Muscle of leg (tissue), 16 donors: ENCODE data around the gene ABHD13. TPM values are rescaled to one million over a fixed set of nuclear protein-coding genes. Genes with fewer than 3 reads are reported as not detected.

Experiments
- DNase-seq: peaks from one replicate; pipeline ENCODE4 v3.0.0; 2013
- H3K27ac ChIP-seq: one replicate; pipeline ENCODE4 v1.5.1; 2013; ENCODE audit warnings: mild to moderate bottlenecking, low read length, control low read depth
- H3K27me3 ChIP-seq: one replicate; pipeline ENCODE4 v1.6.1; 2013; ENCODE audit warnings: low read length; ENCODE audit not compliant: control insufficient read depth, insufficient read depth
- H3K36me3 ChIP-seq: one replicate; pipeline ENCODE4 v1.6.1; 2013; ENCODE audit warnings: low read length; ENCODE audit not compliant: control insufficient read depth, insufficient read depth
- H3K4me1 ChIP-seq: one replicate; pipeline ENCODE4 v1.6.1; 2013; ENCODE audit warnings: low read length; ENCODE audit not compliant: control insufficient read depth, insufficient read depth
- H3K4me3 ChIP-seq: one replicate; pipeline ENCODE4 v1.5.1; 2013; ENCODE audit warnings: low read length, control low read depth
- H3K9me3 ChIP-seq: replicated peaks from 2 replicates; pipeline ENCODE4 v1.6.1; 2013; ENCODE audit warnings: low read depth, low read length; ENCODE audit not compliant: control insufficient read depth
- WGBS: methylation state at CpG from one replicate; pipeline ENCODE4 v1.1.5; 2013; ENCODE audit warnings: missing lambda C conversion rate; ENCODE audit not compliant: insufficient coverage; 5-methylcytosine and 5-hydroxymethylcytosine counted together
- long read RNA-seq, 11 donors: transcript quantifications; one replicate each; lab custom pipeline, GENCODE V29; 2026
- polyA plus RNA-seq, 8 donors: library from polyadenylated mRNA; unstranded; fragments of 120-200 nt; gene quantifications; one replicate each; pipeline versions ENCODE4 v1.2.1 to v1.2.3, GENCODE V29; 2013; ENCODE audit warnings: inconsistent platforms in 1 of 8, low replicate concordance in 1 of 8; ENCODE audit not compliant: insufficient read length in 8 of 8, insufficient read depth in 1 of 8
- total RNA-seq: library from RNA; stranded (reverse); fragments of 120-200 nt; gene quantifications from one replicate; pipeline ENCODE4 v1.2.4, GENCODE V29; 2013

Gene ABHD13
- 7.9 TPM for total RNA-seq
- 10 to 100 TPM in 2 of 8 donors, 1 to 10 TPM in 6; 7.0 to 11.9 (median 9.3) TPM for polyA plus RNA-seq
- long read RNA-seq, donor 1, full-length matches to known transcripts, result 3 of 3 reads
- long read RNA-seq, donor 1, partial matches to known transcripts, result 0 of 3 reads
- long read RNA-seq, donor 1, other reads (novel, unspliced or antisense), result 0 of 3 reads
- long read RNA-seq, donor 2, full-length matches to known transcripts, result 2 of 2 reads
- long read RNA-seq, donor 2, partial matches to known transcripts, result 0 of 2 reads
- long read RNA-seq, donor 2, other reads (novel, unspliced or antisense), result 0 of 2 reads
- long read RNA-seq, donor 3, full-length matches to known transcripts, result 6 of 6 reads
- long read RNA-seq, donor 3, partial matches to known transcripts, result 0 of 6 reads
- long read RNA-seq, donor 3, other reads (novel, unspliced or antisense), result 0 of 6 reads
- long read RNA-seq, donor 4, full-length matches to known transcripts, result 8 of 8 reads
- long read RNA-seq, donor 4, partial matches to known transcripts, result 0 of 8 reads
- long read RNA-seq, donor 4, other reads (novel, unspliced or antisense), result 0 of 8 reads
- long read RNA-seq, donor 5, full-length matches to known transcripts, result 22 of 22 reads
- long read RNA-seq, donor 5, partial matches to known transcripts, result 0 of 22 reads
- long read RNA-seq, donor 5, other reads (novel, unspliced or antisense), result 0 of 22 reads
- long read RNA-seq, donor 6, full-length matches to known transcripts, result 10 of 10 reads
- long read RNA-seq, donor 6, partial matches to known transcripts, result 0 of 10 reads
- long read RNA-seq, donor 6, other reads (novel, unspliced or antisense), result 0 of 10 reads
- long read RNA-seq, donor 7, full-length matches to known transcripts, result 11 of 11 reads
- long read RNA-seq, donor 7, partial matches to known transcripts, result 0 of 11 reads
- long read RNA-seq, donor 7, other reads (novel, unspliced or antisense), result 0 of 11 reads
- long read RNA-seq, donor 8, full-length matches to known transcripts, result 6 of 6 reads
- long read RNA-seq, donor 8, partial matches to known transcripts, result 0 of 6 reads
- long read RNA-seq, donor 8, other reads (novel, unspliced or antisense), result 0 of 6 reads
- long read RNA-seq, donor 9, full-length matches to known transcripts, result 5 of 5 reads
- long read RNA-seq, donor 9, partial matches to known transcripts, result 0 of 5 reads
- long read RNA-seq, donor 9, other reads (novel, unspliced or antisense), result 0 of 5 reads
- long read RNA-seq, donor 10, full-length matches to known transcripts, result 8 of 13 reads
- long read RNA-seq, donor 10, partial matches to known transcripts, result 5 of 13 reads
- long read RNA-seq, donor 10, other reads (novel, unspliced or antisense), result 0 of 13 reads
- long read RNA-seq, donor 11, full-length matches to known transcripts, result 6 of 6 reads
- long read RNA-seq, donor 11, partial matches to known transcripts, result 0 of 6 reads
- long read RNA-seq, donor 11, other reads (novel, unspliced or antisense), result 0 of 6 reads

- H3K36me3 ChIP-seq, result peaks cover 3% of the 10 kb centered on the region
- no peaks in the 10 kb centered on the region for H3K9me3 ChIP-seq
- under 1% methylated on average over 85 of the region's 93 CpGs for WGBS
- peaks cover 19% of the 10 kb centered on the region for H3K4me1 ChIP-seq
- no peaks in the 10 kb centered on the region for H3K27me3 ChIP-seq
- DNase-seq, result peak; percentile 97
- H3K4me3 ChIP-seq, result peak within 1 kb of the TSS; percentile 87
- H3K27ac ChIP-seq, result peak within 1 kb of the TSS; percentile 94
Measured at GRCh38 chr13:108218044-108218974, at the start of gene ABHD13. Gene ABHD13 (plus strand): TSS chr13:108218392. CDS start chr13:108229219, 10,827 bp downstream.

- 86% methylated on average over 3 of the region's 3 CpGs for WGBS
- Histone ChIP-seq H3K27ac (no peak overlapping the region), H3K9me3 (peaks cover 6% of the 10 kb centered on the region), H3K4me3 (no peak overlapping the region), H3K4me1 (no peaks in the 10 kb centered on the region), H3K36me3 (no peaks in the 10 kb centered on the region), H3K27me3 (no peaks in the 10 kb centered on the region)
- DNase-seq, result no peak
Measured at GRCh38 chr13:108168929-108169328, 49.3 kb upstream of the ABHD13 start.

- Histone ChIP-seq H3K36me3 (no peaks in the 10 kb centered on the region), H3K4me1 (no peaks in the 10 kb centered on the region), H3K27ac (no peak overlapping the region), H3K27me3 (no peaks in the 10 kb centered on the region), H3K9me3 (peaks cover 2% of the 10 kb centered on the region), H3K4me3 (no peak overlapping the region)
- no peak for DNase-seq
- WGBS, result no CpG with 5 or more reads among the region's 8 CpGs
Measured at GRCh38 chr13:108176685-108177274, 41.4 kb upstream of the ABHD13 start.

- Histone ChIP-seq H3K36me3 (no peaks in the 10 kb centered on the region), H3K27me3 (no peaks in the 10 kb centered on the region), H3K27ac (no peak overlapping the region), H3K9me3 (no peaks in the 10 kb centered on the region), H3K4me3 (no peak overlapping the region), H3K4me1 (no peaks in the 10 kb centered on the region)
- no peak for DNase-seq
- 74% methylated on average over 7 of the region's 9 CpGs for WGBS
Measured at GRCh38 chr13:108178078-108178477, 40.1 kb upstream of the ABHD13 start.

- 50% methylated on average over 1 of the region's 3 CpGs for WGBS
- Histone ChIP-seq H3K36me3 (no peaks in the 10 kb centered on the region), H3K9me3 (no peaks in the 10 kb centered on the region), H3K27me3 (no peaks in the 10 kb centered on the region), H3K27ac (no peak overlapping the region), H3K4me3 (no peak overlapping the region), H3K4me1 (no peaks in the 10 kb centered on the region)
- no peak for DNase-seq
Measured at GRCh38 chr13:108182652-108183051, 35.5 kb upstream of the ABHD13 start.

- Histone ChIP-seq H3K9me3 (no peaks in the 10 kb centered on the region), H3K27me3 (no peaks in the 10 kb centered on the region), H3K36me3 (no peaks in the 10 kb centered on the region), H3K4me3 (no peak overlapping the region), H3K4me1 (no peaks in the 10 kb centered on the region), H3K27ac (no peak overlapping the region)
- no peak for DNase-seq
- WGBS, result no CpG with 5 or more reads among the region's 3 CpGs
Measured at GRCh38 chr13:108185223-108185622, 33.0 kb upstream of the ABHD13 start.

GRCh38 chr13:108188260-108188659 lies 29.9 kb upstream of the ABHD13 start:
- no CpG with 5 or more reads among the region's 2 CpGs for whole genome bisulfite sequencing
- Histone ChIP-seq H3K27me3 (no peaks in the 10 kb centered on the region), H3K27ac (no peak overlapping the region), H3K4me1 (no peaks in the 10 kb centered on the region), H3K4me3 (no peak overlapping the region), H3K9me3 (no peaks in the 10 kb centered on the region), H3K36me3 (no peaks in the 10 kb centered on the region)
- no peak for DNase-seq

- Histone ChIP-seq H3K36me3 (no peaks in the 10 kb centered on the region), H3K27ac (no peak overlapping the region), H3K27me3 (no peaks in the 10 kb centered on the region), H3K4me1 (no peaks in the 10 kb centered on the region), H3K4me3 (no peak overlapping the region), H3K9me3 (peaks cover 4% of the 10 kb centered on the region)
- DNase-seq, result no peak
- no CpG with 5 or more reads among the region's 3 CpGs for WGBS
Measured at GRCh38 chr13:108190897-108191296, 27.3 kb upstream of the ABHD13 start.
